A204.1 (cell line): ENCODE measurements around the gene CLIP2.
"Not testable (repeated sequence)": the region's sequence is repeated elsewhere in the genome, so short reads cannot be mapped to it uniquely, and the experiment has no call there.

Experiments
- FAIRE-seq: peaks from 2 replicates; lab custom pipeline; 2012; peaks lifted over from hg19 to GRCh38; lab: Jason Lieb, UNC

The CLIP2 gene

DNA sequence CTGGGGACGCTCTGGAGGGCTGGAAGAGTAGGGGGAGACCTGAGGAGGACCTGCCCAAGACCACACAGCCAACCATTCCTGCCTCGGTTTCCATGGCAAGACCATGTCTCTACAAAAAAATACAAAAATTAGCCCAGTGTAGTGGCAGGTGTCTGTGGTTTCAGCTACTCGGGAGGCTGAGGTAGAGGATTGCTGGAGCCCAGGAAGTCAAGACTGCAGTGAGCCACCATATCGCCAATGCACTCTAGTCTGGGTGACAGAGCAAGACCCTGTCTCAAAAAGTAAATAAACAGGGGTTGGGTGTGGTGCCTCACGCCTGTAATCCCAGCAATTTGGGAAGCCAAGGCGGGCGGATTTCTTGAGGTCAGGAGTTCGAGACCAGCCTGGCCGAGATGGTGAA is 48.7 kb downstream of the CLIP2 start:
- FAIRE-seq: no peak

DNA sequence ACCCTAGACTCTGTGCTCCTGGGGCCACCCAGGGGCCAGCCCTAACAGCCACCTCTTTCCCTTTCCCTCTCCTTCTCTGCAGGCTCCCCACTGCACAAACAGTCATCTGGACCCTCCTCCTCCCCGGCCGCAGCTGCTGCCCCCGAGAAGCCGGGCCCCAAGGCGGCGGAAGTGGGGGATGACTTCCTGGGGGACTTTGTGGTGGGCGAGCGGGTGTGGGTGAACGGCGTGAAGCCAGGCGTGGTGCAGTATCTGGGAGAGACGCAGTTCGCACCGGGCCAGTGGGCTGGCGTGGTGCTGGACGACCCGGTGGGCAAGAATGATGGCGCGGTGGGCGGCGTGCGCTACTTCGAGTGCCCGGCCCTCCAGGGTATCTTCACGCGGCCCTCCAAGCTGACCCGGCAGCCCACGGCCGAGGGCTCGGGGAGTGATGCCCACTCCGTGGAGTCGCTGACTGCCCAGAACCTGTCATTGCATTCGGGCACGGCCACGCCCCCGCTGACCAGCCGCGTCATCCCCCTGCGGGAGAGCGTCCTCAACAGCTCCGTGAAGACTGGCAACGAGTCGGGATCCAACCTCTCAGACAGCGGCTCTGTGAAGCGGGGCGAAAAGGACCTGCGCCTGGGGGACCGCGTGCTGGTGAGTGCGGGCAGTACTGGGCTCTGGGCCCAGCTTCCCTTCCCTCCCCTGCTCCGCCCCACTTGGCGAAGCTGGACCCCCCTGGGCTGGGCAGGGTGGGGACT is 49.3 kb downstream of the CLIP2 start:
- no peak for FAIRE-seq

DNA sequence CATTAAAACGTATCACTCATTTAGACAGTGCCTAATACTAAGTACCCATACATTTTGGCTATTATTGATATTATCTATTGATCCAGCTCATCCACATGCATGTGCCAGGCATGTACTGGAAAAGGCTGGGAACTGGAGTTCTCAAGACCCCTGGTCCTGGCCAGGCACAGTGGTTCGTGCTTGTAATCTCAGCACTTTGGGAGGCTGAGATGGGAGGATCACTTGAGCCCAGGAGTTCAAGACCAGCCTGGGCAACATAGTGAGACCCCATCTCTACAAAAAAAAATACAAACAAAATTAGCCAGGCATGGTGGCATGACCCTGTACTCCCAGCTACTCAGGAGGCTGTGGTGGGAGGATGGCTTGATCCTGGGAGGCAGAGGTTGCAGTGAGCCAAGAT is 50.4 kb downstream of the CLIP2 start:
- not testable (repeated sequence) for FAIRE-seq

- no peak for FAIRE-seq
Measured at GRCh38 chr7:74343281-74344131, 54.3 kb downstream of the CLIP2 start.

DNA sequence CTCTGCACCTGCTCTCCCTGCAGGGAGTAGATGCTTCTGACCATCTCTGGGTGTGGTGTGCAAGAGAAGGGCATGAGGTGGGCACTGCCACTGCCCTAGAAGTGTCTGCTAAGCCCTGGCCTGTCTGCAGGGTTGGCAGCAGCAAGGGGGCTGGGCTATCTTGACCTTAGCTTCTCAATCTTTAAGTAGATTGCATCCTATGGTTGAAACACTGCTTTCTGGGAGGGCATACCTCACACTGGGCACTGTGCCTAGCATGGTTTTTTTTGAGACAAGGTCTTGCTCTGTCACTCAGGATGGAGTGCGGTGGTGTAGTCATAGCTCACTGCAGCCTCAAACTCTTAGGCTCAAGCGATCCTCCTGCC is 54.9 kb downstream of the CLIP2 start:
- FAIRE-seq: no peak

GRCh38 chr7:74344786-74345185 is 55.6 kb downstream of the CLIP2 start:
- no peak for FAIRE-seq

- no peak for FAIRE-seq
Measured at GRCh38 chr7:74345970-74346369, 56.8 kb downstream of the CLIP2 start.

GRCh38 chr7:74349621-74350020 is 60.4 kb downstream of the CLIP2 start:
- no peak for FAIRE-seq

DNA sequence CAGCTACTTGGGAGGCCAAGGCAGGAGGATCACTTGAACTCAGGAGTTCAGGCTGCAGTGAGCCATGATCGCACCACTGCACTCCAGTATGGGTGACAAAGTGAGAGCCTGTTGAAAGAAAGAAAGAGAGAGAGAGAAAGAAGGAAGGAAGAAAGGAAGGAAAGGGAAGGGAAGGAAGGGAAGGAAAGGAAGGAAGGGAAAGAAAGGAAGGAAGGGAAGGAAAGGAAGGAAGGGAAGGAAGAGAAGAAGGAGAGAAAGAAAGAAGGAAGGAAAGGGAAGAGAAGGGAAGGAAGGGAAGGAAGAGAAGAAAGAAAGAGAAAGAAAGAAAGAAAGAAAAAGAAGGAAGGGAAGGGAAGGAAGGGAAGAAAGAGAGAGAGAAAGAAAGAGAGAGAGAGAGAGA is 61.5 kb downstream of the CLIP2 start:
- no peak for FAIRE-seq

DNA sequence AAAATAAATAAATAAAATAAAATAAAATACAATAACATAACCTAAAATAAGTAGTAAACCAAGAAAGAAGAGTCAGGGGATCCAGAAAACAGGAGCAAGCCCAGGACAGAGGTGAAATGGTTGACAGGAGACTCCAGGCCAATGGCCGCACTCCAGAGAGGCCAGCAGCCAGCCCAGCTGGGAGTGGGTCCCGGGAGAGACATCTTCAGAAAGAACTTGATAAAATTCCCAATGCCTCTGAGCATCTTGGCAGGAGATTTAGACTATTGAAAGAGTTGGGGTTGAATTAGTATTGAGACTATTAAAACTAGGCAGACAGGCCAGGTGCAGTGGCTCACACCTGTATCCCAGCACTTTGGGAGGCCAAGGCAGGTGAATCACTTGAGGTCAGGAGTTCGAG is 62.6 kb downstream of the CLIP2 start:
- FAIRE-seq: no peak

DNA sequence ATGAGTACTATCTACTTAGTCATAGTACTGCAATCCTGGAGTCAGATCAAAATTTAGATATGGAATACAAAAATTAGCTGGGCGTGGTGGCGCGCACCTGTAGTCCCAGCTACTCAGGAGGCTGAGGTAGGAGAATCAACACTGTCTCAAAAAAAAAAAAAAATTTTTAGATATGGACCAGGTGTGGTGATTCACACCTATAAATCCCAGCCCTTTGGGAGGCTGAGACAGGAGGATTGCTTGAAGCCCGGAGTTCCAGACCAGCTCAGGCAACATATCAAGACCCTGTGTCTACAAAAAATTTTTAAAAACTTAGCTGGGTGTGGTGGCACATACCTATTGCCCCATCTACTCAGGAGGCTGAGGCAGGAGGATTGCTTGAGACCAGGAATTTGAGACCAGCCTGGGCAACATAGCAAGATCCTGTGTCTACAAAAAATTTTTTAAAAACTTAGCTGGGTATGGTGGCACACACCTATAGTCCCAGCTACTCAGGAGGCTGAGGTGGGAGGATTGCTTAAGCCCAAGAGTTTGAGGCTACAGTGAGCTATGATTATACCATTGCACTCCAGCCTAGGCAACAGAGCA is 63.4 kb downstream of the CLIP2 start:
- not testable (repeated sequence) for FAIRE-seq

DNA sequence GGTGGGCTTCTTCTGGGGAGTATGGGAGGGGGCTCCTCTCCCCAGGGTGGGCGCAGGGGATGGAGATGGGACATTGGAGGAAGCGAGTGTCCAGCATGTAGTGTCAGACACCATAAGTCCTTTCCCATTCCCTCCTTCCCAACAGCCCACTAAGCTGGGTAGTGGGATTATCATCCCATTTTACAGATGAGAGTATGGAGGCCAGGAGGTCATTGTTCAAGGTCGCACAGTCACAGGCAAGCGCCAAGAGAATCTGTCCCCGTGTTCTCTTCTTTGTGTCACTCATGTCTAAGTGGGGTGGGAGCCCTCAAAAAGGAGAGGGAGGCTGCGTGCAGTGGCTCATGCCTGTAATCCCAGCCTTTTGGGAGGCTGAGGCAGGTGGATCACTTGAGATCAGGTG is 64.8 kb downstream of the CLIP2 start:
- no peak for FAIRE-seq

DNA sequence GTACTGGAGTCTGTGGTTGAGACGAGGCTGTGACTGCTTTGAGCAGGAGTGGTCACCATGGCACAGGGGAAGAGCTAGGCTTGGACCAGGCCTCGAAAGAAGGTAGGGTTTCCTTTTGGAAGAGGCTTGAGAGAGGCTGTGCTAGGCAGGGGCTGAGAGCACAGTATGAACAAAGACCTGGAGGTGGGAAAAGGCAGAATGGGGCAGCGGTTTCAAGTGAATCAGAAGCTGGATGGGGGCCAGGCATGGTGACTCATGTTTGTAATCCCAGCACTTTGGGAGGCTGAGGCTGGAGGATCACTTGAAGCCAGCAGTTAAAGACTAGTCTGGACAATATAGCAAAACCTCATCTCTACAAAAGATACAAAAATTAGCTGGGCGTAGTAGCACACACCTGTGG is 65.9 kb downstream of the CLIP2 start:
- FAIRE-seq: no peak

DNA sequence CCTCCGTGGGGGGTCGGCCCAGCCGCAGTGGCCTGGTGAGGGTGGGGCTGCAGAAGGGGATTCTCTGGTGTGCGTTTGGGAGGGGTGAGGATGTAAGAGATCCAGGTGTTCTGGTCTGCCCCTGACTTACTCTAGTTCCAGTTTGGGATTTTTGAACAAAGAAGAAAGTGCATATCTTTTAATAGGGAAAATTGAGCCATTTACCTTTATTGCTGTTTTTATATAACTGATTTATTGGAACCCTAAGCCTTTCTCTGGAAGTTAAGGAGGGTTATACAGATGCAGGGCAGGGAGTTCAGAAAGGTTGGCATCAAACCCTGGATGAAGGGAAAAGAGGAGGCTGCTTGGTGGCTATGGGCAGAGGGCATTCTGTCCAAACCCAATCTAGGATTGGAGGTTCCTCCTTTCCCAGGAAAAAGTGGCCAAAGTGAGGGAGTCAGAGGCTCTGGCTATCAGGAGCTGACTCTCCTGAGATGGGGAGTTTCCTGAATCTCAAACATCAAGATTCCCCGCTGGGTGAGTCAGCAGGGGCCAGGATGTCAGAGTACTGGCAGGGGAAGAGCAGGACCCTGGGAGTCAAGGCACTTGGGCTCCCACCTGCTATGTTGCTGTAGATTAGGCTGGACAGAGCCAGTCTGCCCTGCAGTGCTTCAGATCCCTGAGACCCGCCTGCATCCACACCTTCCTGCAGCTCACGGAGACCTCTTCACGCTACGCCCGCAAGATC is 67.5 kb downstream of the CLIP2 start:
- FAIRE-seq: no peak

GRCh38 chr7:74360008-74360407 is 70.8 kb downstream of the CLIP2 start:
- FAIRE-seq: no peak

DNA sequence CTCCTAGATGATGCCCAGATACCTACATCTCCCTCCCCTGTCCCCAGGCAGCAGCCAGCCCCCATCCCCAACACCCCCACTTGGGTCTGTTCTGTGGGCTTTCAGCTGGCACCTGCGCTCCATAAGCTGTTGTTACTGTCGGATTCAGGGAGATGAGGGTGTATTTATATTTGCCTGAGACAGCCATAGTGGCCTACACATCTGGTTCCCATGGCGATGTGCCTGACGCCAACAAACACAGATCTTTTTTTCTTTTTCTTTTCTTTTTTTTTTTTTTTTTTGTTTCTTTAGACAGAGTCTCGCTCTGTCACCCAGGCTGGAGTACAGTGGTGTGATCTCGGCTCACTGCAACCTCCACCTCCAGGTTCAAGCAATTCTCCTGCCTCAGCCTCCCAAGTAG is 73.1 kb downstream of the CLIP2 start:
- FAIRE-seq: no peak

DNA sequence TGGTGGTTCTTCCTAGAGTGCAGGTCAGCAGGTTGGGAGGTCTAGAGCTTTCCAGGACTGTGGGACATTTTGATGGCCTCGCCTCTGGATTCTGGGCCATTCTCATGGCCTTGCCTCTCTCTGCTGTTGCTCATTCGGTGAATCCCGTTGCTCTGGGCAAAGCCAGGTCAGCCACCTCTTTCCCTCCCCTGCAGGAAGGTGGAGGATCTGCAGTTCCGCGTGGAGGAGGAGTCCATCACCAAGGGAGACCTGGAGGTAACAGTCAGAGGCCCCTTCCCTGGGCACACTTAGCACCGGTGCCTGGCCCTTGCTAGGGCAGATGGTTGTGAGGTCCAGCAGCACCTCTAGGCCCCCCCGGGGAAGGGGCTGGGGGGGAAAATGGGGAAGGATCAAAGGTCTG is 74.9 kb downstream of the CLIP2 start:
- no peak for FAIRE-seq

DNA sequence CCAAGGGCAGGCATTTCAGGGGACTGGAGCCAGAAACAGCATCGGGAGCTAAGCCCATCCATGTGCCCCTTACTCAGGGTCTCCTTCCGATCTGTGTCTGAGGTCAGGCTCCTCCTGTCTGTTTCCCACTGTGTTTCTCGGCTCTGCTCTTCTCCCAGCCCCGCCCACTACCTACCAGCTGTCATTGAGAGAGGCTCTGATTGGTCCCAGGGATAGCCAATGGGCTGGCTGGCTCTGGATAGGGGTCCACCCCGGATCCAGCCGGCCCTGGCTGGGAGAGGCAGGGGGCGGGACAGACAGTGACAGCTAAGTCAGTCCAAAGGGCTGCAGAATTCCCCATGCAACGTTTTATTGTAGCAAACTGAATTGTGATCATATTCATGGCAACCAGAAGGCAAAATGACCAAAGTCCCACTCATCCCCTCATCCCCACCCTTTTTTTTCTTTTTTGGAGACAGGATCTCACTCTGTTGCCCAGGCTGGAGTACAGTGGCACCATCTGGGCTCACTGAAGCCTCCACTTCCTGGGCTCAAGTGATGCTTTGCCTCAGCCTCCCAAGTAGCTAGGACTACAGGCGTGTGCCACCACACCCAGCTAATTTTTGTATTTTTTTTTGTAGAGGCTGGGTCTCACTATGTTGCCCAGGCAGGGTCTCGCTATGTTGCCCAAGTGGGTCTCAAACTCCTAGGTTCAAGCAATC is 76.3 kb downstream of the CLIP2 start:
- FAIRE-seq: no peak

DNA sequence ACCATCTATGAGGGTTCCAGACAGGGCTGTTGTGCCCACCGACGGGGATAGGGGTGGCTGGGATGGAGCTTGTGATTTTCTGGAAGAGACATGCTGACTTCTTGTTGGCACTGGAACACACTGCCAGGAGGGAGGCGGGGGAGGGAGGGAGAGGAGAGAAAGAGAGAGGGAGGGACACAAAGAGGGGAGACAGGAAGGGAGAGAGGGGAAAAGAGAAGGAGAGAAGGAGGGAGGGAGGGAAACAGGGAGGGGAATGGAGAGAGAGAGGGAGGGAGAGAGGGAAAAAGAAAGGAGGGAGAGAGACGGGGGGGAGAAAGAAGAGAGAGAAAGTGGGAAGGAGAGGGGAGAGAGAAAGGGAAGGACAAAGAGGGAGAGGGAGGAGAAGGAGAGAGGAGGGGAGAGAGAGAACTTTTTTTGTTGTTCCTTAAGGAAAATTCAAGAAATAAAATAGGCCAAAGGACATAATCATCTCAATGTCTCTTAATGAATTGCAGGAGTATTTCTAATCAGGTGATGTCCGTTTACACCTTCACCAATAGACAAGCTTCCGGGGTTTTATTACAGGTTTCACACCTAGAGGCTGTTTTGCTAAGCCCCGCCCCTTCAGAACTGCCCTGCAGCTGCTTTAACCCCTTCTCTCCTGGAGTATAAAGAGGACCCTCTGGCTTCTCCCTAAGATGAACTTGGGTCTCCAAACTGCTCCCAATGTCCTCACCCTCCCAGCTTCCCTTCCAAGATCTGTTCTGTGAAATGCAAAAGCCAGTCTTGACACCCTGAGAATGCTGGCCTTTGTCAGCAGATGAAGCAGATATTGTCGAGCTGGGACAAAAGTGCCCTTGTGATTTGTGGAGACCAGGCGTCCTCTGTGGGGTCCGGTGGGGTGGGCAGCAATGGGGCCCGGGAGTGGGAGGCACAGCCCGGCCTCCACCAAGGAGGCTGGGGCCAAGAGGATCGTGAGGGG is 82.5 kb downstream of the CLIP2 start:
- FAIRE-seq: no peak

- no peak for FAIRE-seq
Measured at GRCh38 chr7:74372511-74373111, 83.4 kb downstream of the CLIP2 start.

DNA sequence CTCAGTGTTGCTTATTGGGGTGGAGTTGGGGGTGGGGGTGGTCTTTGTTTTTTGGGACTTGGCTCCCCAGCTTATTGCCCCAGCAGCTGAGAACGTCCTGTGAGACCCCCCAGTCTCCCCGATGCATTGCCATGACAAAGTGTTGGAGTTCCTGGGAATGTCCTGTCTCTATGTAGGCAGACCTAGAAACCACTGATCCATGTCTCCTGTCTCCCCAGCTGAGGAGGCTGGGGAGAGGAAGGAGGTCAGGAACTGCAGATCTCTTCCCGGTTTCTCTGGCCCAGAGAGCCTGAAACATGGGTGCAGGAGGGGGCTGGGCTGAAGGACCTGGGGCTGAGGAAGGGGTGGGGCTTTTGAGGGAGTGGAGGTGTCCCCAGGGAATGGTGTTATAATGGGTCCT is 84.3 kb downstream of the CLIP2 start:
- FAIRE-seq: no peak
